ENCODE data around the gene GNAQ.

The GNAQ gene

DNA sequence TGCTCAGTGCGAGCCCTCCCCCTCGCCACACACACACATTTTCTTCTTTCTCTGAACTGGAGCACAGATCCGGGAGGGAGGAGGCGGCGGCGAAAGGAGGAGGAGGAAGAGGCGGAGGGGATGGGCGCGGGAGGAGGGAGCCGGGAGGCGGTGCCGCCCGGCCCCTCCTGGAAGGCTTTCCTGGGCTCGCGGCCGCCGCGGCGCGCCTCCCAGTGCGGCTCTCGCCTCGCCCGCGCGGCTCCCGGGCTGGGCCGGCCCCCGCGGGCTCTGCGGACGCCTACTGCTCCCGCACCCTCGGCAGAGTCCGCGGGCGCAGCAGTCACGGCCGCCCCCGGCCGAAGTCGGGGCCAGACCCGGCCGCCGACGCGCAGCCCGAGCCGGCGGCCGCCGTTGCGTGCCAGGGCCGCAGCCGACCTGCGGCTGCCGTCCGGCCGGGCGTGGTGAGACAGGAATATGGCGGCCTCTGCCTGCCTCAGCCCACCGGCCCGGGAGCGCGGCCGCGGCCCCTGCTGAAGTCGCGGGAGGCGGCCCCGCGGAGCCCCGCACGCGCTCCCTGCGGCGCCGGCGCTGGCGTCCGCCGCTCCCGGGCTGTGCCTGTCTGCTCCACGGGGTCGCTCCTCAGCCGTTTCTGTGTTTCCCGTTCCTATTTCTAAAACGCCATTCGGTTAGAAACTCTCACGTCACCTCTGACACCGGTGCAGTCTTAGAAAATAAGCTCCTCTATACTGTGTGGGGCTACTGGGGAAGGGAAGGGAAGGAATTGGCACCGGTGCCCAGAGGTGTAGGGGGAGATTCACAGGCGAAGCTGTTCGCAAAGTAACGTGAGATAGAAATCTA, 500 bp upstream of the GNAQ start:
- DNase-seq (ENCODE audit: low read depth) = peak; percentile 52

DNA sequence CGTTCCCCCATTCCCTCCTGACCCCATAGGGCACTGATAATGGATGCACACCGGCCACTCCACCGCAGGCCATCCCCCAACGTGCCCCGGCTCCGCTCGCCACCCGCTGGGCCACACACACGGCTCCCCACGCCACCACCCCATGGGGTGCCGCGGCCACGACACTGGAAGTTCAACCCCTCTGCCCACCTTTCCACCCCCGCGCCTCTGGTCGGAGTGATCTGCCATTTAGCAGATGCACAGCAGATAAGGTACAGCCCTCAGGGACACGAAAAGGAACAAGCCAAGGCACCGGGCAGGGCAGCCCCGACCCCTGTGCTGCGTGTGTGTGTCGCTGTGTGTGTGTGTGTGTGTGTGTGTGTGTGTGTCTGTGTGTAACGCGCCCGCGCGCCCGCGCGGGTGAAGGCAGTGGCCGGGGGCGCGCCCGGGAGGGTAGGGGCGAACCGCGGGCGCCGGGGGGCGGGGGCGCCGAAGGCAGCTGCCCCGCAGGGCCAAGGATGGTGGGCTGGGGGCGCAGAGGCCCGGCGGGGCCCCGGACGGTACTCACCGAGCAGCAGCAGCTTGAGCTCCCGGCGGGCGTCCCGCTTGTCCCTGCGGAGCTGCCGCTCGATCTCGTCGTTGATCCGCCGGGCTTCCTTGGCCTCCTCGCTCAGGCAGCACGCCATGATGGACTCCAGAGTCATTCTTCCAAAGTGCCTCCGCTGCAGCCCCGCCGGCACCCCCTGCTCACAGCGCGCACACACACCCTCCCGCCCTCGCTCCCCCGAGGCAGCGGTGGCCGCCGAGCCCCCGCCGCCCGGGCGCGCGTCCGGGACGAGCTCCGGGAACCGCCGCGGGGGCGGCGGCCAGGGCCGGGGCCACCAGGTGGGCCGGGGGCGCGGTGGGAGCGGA, 813 bp downstream of the GNAQ start:
- DNase-seq (ENCODE audit: low read depth) = peak; percentile 56

DNA sequence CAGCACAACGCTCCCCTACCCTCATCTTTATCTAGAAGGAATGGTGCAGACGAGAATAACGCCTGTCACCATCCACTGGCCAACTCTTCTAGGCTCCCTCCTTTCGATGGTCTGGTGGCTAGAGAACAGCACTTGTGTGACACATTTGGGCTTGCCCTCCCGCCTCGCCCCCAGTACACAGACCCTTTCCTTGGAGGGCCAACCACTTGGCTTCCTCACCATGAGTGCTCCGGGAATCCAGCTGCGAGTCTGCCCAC, 1.4 kb downstream of the GNAQ start:
- no peak for DNase-seq (ENCODE audit: low read depth)

DNA sequence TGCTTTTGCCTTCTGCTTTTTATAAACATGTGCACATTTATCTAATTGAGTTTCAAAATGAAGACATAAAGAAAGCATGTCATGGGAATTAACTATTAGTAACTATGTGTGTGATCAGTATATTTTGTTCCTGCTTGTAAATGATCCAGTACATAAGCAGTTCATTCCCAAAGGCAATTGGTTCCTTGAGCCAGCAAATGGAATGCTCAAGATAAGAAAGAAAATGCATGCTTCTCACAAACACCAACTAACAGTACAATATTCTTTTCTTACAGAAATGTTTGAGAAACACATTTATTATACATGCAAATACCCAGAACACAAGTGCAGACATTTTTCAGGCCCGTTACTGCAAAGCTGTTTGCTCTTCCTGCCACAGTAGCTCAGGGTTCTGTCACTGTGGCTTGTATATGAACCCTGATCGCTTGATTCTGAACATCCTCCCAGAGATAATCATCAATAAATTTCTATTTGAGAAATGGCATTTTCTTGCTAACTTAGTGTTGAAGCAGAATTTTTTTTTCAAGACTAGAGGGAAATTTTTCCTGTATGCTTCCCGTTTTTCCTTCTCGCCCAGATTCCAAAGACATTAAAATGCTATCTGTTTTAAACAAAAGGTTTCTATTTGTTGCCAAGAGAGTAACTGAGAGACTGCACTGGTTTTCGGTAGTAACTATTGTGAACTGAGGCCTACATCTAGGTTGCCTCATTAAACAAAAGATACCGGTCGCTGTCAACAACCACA, 1.9 kb downstream of the GNAQ start:
- DNase-seq (ENCODE audit: low read depth) = no peak

DNA sequence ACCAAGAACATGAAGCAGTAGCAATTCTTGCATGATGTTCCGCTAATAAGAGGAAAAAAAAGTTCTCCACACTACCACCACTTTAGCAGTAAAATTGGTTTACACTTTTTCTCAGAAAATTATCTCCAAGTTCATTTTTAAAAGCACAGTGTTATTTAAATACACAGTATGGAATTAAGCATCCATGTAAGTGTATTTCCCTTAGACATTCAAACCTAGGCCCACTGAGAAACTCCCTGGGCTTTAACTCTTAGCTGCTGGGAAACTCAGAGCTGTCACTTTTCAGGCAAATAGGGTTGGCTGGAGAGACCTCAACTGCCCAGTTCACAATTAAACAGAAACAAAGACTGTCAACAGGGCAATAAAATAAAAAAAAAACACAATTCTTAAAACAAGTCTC, 2.7 kb downstream of the GNAQ start:
- DNase-seq (ENCODE audit: low read depth) = no peak

DNA sequence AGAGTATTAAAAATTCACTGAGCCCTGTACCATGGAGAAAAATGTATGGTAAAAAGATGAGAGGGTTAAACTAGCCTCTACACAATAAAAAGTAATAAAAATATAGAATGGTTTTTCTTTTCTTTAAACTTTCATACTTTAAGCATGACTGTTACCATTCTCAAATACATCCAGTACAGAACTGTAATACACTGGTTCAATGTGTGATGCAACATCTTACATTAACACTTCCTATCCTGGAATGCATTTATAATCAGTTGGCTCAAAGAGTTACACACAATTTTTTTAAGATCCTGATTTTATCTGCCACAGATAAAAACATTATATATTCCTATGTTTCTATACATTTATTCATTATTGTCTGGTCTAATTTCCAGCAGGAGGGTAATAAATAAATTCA, 4.7 kb downstream of the GNAQ start:
- no peak for DNase-seq (ENCODE audit: low read depth)

DNA sequence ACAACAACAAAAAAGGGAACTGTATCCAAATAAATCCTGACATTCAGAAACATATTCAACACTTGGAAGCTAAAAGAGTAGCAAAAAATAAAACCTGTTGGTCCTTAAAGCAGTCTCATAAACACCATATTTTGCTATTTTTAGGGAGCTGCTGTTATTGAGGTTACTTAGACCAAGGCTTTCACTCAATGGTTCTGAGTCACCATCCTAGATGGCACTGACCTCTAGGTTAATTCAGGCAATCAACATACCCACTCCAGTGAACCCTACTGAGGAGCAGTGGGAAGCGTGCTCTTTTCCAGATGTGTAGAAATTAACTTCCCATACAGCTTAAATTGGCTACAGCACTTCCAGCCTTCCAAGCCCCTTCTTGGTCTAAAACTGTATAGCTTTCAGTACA, 5.2 kb downstream of the GNAQ start:
- no peak for DNase-seq (ENCODE audit: low read depth)

DNA sequence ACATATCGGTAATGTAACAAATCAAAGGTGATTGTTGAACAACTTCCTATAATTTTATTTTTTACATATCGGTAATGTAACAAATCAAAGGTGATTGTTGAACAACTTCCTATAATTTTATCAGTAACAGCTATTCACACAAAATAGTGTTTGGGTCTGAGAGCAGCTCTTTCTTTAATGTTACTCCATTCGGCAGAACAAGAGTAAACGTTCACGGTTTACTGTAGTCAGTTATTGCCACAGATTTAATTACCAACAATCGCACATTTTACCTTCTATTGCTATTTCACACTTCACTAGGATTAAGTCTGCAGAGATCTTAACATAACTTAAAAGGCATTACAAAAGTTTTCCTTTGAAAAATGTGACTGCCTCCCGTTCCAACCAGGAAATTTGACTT, 6.4 kb downstream of the GNAQ start:
- no peak for DNase-seq (ENCODE audit: low read depth)

DNA sequence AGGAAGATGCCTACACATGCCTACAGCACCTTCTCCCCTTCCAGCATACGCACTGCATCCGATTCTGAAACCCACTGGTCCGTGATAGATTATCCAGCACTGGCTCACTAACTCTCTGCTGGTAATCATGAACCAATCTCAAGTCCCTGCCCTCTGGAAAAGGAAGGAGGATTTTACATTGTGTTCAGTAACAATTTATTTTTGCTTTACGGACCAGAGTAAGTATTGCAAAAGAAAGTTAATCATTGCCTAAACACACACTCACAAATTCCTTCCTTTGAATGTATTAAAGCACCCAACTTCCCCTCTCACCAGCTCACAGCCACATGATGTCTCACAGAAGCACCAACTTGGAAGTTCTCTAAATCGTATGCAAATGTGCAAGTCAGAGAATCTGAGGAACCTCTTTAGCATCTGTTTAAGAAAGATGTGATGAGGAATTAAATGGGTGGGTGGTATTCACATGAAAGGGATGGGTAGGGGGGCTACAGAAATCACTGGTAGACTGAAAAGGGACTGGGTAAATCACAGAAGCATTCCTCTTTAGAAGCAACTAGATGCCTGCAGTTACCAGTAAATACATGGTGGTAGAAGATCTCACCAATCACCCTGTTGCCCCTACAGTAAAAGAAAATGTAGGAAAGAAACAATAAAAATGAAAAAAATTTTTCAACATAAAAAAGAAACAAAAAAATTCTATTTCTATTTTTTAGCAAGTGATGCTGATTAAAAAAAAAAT, 8.4 kb downstream of the GNAQ start:
- DNase-seq (ENCODE audit: low read depth) = no peak

DNA sequence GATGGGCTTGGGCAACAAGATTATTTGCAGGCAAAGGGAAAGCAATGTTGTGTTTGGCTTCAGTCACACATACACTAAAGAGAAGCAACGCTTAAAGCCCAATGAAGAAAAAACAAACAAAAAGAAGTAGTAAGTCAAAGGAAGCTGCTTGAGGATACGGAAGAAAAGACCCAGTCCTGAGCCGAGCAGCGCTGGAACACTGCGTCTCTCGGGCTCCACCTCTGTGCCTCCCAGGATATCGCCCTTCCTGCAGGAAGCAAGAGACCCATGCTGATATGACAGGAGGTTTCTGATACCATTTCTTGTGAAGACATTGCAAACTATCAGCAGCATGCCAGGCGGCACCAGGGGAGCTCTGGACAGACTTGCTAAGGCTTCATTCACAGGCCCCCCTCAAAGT, 9.9 kb downstream of the GNAQ start:
- DNase-seq (ENCODE audit: low read depth) = no peak

DNA sequence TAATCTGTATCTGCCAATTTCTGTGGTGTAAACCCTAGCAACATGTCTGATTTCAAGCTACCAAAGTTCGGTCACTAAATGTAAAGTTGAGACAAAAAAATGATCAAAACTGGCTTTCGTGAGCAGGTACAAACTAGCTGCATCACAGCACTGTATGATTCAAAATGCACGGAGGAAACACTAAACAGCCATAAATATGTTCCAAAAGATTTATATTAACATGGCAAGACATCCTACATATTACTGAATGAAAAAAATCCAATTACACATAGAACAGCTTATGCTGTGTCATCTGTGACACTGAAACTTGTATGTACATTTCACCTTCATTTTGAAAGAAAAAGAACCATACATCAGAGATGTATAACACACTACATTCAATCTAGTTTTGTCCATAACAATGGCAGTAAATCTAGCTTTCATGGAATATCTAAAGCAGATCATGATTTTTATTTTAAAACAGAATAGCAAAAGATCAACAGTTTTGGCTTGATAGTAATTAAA, 14.4 kb downstream of the GNAQ start:
- DNase-seq (ENCODE audit: low read depth) = no peak

DNA sequence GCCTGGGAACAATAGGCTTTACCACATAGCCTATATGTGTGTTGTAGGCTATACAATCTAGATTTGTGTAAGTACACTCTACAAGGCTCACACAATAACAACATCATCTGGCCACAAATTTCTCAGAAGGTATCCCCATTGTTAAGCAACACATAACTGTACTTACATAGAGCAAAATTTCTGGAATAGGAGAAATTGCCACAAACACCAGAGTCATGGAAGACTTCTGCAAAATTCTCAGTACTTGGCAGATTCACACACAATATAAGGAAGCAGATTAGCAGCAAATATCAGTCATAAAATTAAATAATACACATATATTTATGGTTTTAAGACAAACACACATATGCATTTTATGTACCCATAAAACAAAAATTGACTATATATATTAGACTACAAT, 16.4 kb downstream of the GNAQ start:
- DNase-seq (ENCODE audit: low read depth) = no peak

DNA sequence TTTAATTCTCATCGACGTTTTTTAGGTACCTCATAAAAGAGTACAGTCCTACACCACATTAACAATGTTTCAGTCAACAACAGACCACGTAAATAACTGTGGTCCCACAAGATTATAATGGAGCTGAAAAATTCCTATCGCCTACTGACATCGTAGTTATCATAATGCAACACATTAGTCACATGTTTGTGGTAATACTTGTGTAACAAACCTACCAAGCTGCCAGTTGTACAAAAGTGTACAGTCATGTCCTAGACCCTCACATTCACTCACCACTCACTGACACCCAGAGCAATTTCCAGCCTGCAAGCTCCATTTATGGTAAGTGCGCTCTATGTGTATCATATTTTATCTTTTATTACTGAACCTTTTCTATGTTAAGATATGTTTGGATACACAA, 16.8 kb downstream of the GNAQ start:
- no peak for DNase-seq (ENCODE audit: low read depth)

DNA sequence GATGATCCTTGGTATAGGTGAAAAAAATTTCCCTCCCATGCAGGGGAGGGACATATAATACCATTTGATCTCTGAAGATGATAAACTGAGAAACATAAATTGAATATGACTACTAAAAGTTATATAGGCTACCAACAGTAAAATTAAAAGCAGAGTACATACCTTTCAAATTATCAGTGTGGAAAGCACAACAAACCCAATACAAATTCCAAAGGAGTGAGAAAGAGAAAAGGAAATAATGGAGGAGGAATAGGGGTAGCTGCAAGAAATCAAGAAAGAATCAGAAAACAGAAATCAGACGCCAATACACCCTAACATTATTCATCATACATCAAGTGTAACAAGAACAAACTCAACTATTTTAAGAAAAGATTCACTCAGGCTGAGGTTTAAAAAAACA, 17.7 kb downstream of the GNAQ start:
- DNase-seq (ENCODE audit: low read depth) = no peak

DNA sequence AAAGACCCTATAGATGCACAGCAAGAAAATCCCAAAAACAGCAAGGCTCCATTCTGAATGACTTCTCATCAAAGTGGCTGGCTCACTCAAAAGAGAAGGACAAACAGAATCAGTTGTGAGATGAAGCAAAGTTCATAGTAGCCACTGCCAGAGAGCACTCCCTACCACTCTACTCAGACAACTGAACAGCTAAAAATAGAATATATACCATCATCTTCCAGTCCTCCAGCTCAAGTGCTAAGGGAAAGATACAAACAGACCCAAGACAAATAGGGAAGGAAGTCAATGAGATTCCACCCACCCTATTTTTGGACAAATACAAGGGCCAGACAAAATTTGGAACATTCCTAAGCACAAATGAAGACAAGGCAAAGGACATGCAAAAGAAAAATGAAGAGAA, 20.6 kb downstream of the GNAQ start:
- no peak for DNase-seq (ENCODE audit: low read depth)

DNA sequence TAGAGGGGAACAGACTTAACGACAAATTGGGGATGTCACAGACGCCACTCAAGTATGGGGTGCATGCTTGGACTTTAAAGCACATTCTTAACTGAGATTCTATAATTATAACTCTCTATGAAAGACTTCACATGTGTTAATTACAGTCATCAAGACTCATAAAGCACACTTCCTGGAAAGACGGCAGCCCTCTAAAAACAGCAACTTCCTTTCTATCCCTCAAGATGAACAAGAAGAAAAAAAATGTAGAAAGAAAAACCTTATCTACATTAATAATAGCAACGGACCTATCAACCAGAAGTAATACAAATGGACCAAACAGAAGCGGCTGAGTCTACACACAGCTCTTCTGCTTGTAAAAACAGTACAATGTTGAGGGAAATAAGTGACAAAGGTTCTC, 21.2 kb downstream of the GNAQ start:
- DNase-seq (ENCODE audit: low read depth) = no peak

DNA sequence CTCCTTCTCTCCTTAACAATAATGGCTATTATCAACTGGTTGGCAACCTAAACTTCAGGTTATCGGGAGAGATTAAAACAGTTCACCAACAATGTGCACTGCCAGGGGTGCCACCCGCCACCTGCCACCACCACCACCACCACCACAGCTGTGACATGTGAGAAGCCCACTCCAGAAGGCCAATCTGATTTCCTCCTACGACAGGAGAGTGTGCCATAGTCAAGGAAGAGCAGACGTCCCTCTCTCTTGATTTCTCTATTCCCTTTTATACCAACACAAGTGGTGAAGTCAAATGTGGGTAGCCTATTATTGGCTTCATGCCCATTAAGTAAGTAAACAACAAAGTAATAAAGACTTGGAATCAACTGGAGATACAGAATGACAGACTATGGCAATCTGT, 22.4 kb downstream of the GNAQ start:
- DNase-seq (ENCODE audit: low read depth) = no peak

DNA sequence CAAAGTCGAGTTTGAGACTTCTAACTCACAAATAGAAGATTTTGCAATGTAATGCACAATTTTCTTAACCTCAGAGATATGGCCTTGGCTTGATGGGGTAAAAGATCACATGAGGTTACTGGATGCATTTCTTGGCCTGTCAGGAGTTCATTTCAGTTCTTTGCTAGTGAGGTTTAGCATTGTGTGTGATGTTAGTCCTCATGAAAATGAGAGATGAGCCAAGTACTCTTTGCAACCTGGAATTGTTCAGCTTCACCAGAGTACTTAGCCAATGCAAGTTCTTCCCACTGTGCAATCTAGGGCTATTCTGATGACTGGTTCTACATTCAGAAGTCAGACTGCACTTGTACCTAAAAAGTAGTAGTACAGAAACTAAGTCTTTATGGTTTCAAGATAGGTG, 24.9 kb downstream of the GNAQ start:
- no peak for DNase-seq (ENCODE audit: low read depth)

DNA sequence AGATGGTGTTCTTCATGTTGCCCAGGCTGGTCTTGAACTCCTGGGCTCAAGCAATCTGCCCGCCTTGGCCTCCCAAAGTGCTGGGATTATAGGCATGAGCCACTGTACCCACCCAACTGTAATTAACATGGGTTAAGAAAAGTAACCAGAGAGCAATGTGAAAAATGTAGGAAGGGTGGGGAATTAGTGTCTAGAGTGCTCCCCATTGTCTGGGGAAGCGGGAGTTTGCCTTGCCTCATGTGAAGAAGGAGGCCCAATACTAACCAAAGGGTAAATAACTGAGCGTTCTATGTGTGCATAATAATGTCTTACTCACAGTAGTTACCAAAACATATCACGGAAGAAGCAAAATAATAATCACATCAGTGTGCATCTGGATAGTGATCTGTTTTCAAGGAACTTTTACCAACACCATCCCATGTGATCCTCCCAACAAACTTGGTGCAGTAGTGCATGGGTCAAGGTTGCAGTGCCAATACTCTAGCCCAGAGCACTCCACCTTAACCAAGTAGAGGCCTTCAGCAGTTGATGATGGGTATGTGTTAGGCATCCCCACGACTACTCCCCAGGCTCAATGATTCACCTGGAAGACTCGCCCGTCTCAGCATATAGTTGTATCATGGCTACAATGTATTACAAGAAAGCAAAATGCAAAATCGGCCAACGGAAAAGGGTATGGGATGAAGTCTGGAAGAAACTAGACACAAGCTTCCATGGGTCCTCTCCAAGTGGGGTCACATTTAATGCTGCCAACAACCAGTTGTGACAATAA, 26.2 kb downstream of the GNAQ start:
- no peak for DNase-seq (ENCODE audit: low read depth)

DNA sequence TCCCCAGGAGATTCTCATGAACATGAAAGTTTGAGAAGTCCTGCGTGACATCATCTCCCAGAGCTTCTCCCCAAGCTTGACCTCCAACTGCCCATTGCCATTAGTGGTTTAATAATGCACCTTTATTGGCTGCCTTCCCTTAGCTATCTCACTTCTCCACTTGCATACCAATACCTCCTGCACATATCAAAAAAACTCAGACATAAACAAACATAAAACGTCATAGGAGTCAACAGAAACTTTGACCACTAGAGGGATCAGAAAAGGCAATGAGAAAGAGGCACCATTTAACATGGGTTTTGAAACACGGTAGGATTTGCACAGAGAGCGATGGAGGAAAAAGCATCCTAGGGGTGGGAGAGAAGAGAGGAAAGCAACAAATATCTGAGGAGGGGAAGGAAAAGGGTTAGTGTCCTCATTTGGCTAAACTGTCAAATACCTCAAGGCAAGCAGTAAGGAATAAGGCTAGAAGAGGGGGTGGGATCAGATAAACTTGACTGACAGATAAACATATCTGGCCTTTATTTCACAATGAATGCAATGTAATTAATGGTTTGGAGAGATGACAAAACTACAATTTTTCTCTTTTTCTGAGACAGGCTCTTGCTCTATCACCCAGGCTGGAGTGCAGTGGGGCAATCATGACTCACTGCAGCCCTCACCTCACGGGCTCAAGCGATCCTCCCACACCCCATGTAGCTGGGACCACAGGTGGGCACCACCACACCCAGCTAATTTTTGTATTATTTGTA, 27.0 kb downstream of the GNAQ start:
- no peak for DNase-seq (ENCODE audit: low read depth)

DNA sequence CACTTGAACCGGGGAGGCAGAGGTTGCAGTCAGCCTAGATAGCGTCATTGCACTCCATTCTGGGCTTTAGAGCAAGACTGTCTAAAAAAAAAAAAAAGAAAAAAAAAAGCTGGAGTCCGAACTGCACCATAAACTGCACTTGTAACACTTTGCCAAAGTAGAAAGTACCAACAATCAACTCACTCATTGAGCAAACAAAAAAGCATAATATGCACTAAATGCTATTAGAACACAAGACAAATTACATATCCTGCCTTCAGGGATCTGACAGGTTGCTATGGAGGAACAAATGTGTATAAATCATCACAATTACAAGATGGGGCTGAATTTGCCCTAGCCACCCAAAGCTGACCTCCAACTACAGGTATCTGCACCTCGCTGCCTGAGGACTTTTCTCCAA, 27.9 kb downstream of the GNAQ start:
- no peak for DNase-seq (ENCODE audit: low read depth)
